HUES48 (cell line): ENCODE data around the gene UNC13A.
"Not testable (repeated sequence)": the region's sequence is repeated elsewhere in the genome, so short reads cannot be mapped to it uniquely, and the experiment has no call there.

Experiments used
- H3K27ac ChIP-seq: one replicate; pipeline ENCODE4 v1.7.0; 2013; ENCODE audit warnings: low read depth, low read length, inconsistent platforms
- H3K27me3 ChIP-seq: 2 replicates; pipeline ENCODE4 v1.6.1; 2013; ENCODE audit warnings: mild to moderate bottlenecking, low read length; ENCODE audit not compliant: control insufficient read depth, insufficient read depth
- H3K36me3 ChIP-seq: 2 replicates; pipeline ENCODE4 v1.6.1; 2013; ENCODE audit warnings: low read length; ENCODE audit not compliant: control insufficient read depth, insufficient read depth
- H3K4me1 ChIP-seq: 2 replicates; pipeline ENCODE4 v1.6.1; 2013; ENCODE audit warnings: mild to moderate bottlenecking, low read length; ENCODE audit not compliant: control insufficient read depth, insufficient read depth
- H3K4me3 ChIP-seq: 2 replicates; pipeline ENCODE4 v1.5.1; 2013; ENCODE audit warnings: mild to moderate bottlenecking, low read depth, low read length
- H3K9ac ChIP-seq: 2 replicates; pipeline ENCODE4 v1.6.1; 2013; ENCODE audit warnings: mild to moderate bottlenecking, low read depth, low read length, moderate library complexity
- H3K9me3 ChIP-seq: 2 replicates; pipeline ENCODE4 v1.6.1; 2013; ENCODE audit warnings: low read length; ENCODE audit not compliant: control insufficient read depth, insufficient read depth

UNC13A gene

DNA sequence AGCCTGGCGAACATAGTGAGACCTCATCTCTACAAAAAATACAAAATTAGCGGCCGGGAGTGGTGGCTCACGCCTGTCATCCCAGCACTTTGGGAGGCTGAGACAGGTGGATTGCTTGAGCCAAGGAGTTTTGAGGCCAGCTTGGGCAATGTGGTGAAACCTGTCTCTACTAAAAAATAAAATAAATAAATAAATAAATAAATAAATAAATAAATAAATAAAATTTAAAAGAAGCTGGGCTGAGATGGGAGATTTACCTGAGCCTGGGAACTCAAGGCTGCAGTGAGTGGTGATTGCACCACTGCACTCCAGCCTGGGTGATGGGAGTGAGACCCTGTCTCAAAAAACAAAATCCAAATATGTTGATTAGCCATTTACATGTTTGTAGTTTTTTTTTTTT lies 135.4 kb downstream of the UNC13A start:
- not testable (repeated sequence) for H3K36me3 ChIP-seq, H3K9ac ChIP-seq, H3K4me1 ChIP-seq, H3K4me3 ChIP-seq, H3K27ac ChIP-seq, H3K27me3 ChIP-seq, H3K9me3 ChIP-seq
